GM20431 (cell line): ENCODE data around the gene FCN2.

Experiments used
- in situ Hi-C: fragments of 300-500 bp; cut with MseI, MboI; formaldehyde crosslinking; loops from one replicate; pipeline ENCODE4 v1.15.0; 2020; ENCODE audit warnings: low sequenced_read_pairs; ENCODE audit not compliant: unreplicated experiment

The FCN2 gene

GRCh38 chr9:134867917-134868750 lies 12.5 kb upstream of the FCN2 start:
- in situ Hi-C loops = no loop called here

DNA sequence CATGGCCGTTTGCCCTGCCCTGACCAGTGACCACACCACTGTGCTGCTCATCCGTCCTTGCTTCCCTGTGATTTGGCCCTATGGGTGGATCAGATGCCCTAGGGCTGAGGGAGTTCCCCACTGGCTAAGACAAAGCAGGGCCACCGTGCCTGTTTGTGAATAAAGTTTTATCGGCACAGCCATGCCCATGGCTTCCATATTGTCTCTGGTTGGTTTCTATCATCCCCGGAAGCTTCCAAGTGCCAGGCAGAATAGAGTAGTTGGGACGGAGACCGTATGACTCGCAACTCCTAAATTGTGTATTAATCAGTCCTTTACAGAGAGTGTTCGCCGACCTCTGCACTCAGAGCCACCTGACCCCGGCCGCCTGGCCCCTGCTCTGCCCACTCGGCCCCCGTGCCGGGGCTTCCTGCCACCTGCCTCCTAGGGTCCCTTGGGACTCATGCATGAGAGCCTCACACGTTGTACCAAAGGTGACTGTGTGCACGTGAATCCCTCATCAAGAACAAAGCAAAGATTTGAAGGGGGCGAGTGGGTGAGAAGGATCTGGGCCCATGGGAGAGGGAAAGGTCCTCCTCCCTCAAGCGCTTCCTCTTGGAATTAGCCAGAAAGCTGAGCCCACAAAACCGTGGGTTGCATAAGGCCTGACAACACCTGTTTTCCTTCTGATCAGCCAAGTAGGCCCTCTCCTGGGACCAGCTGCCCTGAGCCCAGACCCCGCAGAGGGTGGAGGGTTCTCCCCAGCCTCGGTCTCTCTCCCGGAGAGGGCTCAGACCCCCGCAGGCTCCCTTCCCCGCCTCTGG lies 11.7 kb upstream of the FCN2 start:
- in situ Hi-C loops = no loop called here

DNA sequence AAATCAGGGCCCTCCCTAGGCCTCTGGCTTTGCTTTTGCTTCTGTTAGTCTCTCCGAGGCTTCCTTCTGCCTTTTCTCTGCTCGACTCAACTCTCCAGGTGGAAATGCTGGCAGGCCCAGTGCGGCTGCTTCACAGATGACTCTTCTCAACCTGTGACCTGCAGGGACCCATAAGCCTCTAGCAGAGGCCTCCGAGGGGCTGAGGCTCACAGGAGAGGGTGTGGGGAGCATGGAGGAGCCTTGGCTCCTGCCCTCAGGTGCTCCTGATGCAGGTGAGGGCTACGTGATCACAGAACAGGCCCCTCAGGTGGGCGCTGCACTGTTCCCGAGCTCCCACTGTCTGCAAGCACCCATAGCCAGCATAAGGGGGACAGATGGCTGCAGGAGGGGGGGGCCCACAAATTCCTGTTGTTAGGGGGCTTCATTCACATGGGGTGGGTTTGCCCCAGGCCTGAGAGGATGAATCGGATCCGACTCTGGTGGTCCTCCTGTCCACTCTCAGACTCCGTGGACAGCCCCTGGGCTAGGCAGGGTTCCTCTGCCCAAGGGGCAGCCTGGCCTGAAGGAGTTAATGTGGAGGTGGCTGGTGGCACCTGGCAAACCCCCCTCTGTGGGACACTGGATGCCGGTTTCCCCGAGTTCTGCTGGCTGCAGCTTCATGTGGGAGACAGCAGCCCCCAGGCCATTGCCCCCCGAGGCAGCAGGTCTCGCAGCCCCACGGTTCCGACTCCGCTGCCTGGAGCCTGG lies 10.9 kb upstream of the FCN2 start:
- in situ Hi-C loops = no loop called here

DNA sequence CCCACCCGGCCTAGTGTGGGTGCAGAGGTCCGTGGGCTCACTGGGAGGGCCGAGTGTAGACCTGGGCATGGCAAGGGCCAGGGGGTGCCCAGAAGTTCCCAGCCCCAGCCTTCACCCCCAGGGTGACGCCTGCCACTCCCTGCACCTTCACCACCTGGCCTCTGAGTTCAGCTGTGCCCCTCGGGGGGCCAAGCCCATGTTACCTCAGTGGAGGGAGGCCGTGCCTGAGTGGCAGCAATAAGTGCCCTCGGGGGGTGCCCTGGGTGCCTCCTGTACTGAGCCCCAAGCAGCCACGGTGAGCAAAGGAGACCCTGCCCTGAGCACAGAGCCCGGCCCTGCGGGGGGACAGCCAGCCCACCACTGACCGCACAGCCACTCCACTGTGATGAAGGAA lies 10.3 kb upstream of the FCN2 start:
- in situ Hi-C loops = no loop called here

DNA sequence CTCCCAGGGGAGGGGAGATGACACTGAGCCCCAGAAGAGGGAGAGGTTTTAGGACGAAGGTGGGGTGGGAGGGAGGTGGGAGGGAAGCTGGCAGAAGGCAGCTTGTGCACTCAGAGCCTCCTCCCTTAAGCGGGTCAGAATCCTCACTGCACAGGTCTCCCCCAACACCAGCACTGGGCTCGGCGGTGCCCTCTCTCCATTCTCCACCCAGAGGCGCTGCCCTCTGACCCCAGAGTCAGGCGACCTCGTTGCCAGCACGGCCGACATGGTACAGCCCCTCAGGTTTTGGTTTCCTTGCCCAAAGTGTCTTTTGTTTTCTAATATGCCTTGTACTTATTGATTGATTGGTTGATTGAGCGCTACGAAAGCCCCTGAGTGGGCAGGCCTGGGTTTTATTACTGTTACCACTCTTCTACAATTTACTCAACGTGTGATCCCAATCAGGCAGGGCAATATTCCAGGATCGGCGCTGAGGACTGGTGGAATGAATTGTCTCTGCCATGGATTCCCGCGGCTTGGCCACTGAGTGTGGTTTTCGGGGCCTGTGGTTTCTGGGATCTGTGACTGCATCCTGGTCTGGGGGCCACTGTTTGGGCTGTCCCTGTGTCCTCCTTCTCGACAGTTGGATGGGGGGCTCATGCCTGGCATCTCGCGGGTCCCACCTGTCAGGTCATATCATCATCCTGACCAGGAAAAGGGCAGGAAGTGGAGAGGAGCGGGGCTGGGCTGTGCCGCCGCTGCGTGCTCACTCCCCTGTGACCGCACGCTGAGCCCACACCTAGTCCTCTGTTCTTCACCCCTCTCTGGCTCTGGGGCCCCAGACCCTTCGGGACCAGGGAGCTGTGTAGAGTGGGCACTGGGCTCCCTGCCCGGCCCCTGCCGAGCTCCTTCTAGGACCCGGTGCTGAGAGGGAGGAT lies 9.6 kb upstream of the FCN2 start:
- in situ Hi-C loops = no loop called here

- in situ Hi-C loops = no loop called here
Measured at GRCh38 chr9:134871697-134872340, 8.8 kb upstream of the FCN2 start.

GRCh38 chr9:134872482-134873231 lies 8.0 kb upstream of the FCN2 start:
- in situ Hi-C loops = no loop called here

- in situ Hi-C loops = no loop called here
Measured at GRCh38 chr9:134875371-134875770, 5.2 kb upstream of the FCN2 start.

GRCh38 chr9:134877541-134877940 lies 3.1 kb upstream of the FCN2 start:
- in situ Hi-C loops = no loop called here

GRCh38 chr9:134879664-134880483 lies 736 bp upstream of the FCN2 start:
- in situ Hi-C loops = no loop called here

DNA sequence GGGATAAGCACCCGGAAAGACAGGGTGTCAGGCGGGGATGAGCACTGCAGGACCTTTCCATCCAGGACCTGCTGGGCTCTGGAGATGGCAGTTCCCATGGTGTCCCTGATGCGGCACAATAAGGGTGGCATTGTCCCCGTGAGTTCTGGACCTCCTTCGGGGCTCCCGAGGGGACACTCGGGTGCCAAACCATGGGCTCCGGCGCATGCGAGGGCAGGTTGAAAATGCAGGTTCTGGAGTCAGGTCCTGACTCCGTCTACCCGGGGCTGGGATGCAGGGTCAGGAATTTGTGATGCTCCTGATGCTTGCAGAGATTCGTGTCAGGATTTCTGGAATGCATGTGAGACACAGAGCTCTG lies 682 bp downstream of the FCN2 start:
- in situ Hi-C loops = no loop called here

- in situ Hi-C loops = no loop called here
Measured at GRCh38 chr9:134882204-134882785, 1.7 kb downstream of the FCN2 start.

DNA sequence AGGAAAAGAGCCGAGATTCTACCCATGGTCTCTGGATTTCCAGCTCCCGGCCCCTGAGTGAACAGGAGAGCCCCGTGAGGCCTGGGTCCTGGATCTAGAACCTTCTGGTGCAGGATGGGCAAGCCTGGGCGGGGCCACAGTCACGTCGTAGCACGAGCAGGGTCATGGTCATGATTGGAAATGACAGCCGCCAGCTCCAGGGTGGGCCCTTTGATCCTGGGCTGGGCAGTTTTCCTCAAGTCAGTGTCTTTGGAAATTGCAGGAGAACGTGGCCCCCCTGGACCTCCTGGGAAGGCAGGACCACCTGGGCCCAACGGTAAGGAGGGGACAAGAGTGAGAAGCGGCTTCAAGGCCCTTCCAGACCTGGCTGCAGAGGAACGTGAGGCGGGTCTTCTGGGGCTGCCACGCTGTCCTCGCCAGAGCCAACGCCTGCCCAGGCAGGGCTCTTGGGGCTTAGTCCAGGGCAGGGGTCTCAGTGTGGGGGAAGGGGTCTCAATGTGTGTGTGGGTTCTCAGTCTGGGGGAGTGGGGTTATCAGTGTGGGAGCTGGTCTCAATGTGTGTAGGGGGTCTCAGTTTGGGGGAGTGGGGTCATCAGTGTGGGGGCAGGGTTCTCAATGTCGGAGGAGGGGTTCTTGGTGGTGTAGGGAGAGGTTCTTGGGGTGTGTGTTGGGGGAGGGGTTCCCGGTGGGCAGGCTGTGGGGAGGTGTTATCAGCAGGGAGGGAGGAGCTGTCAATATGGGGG lies 2.6 kb downstream of the FCN2 start:
- in situ Hi-C loops = no loop called here

DNA sequence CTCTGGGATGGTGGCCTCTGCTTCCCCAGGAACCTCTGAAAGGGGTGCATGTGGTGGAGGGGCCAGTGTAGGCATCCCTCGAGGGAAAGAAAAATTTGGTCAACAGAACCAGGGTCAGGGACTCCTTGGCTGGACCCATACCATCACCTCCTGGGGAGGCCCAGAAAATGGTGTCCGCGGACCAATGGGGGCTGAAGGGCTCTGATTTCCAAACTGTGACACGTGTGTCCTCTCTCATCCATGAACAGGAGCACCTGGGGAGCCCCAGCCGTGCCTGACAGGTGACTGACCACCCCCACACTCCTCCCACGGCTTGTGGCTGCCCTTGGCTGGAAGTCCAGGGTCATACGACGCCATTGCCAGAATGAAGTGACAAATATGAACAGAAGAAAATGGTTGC lies 3.9 kb downstream of the FCN2 start:
- in situ Hi-C loops = no loop called here

DNA sequence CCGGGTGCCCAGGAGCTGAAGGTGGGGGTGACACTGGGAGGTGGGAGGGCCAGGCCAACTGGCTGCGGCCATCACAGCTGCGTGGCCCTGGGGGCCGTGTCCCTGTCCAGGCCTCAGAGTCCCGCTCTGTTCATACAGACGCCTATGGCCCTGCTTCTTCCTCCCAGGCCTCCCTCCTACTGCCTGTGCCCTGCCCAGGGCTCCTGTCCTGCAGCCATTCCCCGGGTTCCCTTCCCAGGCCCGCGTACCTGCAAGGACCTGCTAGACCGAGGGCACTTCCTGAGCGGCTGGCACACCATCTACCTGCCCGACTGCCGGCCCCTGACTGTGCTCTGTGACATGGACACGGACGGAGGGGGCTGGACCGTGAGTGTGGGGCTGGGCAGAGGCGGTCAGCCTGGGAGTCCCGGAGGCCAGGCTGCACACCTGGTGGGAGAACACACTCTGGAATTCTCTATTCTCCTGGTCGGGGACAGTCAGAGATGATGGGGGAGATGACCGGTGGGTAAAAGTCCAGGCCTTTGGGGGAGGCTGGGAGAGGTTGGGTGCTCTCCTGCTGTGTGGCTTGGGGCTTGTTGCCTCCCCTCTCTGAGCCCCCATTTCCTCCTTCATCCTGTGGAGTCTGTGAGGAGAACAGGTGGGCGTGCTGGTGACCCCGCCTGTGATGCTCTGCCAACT lies 4.5 kb downstream of the FCN2 start:
- in situ Hi-C loops = no loop called here

DNA sequence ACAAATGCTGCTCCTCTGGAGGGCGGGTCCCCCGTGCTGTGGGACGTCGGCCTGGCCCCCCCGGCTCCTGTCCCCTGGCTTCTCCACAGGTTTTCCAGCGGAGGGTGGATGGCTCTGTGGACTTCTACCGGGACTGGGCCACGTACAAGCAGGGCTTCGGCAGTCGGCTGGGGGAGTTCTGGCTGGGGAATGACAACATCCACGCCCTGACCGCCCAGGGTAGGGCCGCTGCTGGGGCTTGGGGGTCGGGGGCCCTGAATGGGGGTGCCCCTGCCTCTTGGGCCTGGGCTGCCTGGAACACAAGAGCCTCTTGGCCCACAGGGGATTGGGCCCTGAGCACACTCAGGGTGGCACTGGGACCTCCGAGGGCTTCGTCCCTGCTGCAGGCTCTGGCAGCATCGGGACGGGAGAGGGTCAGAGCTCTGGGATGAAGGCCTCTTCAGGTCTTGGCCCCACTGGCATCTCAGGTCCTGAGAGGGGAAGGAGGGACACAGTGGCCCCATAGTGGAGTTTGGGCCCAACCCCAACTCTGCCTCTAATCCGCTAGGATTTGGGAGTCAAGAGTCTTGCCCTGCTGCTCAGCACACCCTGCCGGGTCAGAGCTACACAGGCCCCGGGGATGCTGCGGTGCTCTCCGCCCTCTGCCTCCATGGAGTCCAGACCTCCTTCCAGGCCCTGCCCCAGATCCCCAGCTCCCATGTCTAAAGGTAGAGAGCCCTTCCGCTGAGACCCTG lies 5.2 kb downstream of the FCN2 start:
- in situ Hi-C loops = no loop called here
